Stimulated activated CD8-positive, alpha-beta memory T cell treated with anti-CD3 and anti-CD28 coated beads, Interleukin-4, amount 100 ng/mL, for 48 hours (primary cell): ENCODE measurements around the gene TMEM236.

Source experiments
- DNase-seq: peaks from one replicate; pipeline ENCODE4 v3.0.0-alpha.2; 2020

TMEM236 gene

DNA sequence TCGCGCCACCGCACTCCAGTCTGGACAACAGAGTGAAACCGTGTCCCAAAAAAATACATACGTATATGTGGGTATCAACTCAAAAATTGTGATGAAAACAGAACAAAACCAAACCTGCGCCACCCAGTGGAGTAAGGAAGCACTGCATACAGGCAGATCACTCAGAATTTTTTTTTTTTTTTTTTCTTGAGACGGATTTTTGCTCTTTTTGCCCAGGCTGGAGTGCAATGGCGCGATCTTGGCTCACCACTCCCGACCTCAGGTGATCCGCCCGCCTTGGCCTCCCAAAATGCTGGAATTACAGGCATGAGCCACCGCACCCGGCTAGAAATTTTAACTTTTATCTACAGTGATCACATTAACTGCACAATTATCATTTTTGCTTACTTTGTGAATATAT is 9.1 kb upstream of the TMEM236 start:
- DNase-seq, result peak; percentile 87

DNA sequence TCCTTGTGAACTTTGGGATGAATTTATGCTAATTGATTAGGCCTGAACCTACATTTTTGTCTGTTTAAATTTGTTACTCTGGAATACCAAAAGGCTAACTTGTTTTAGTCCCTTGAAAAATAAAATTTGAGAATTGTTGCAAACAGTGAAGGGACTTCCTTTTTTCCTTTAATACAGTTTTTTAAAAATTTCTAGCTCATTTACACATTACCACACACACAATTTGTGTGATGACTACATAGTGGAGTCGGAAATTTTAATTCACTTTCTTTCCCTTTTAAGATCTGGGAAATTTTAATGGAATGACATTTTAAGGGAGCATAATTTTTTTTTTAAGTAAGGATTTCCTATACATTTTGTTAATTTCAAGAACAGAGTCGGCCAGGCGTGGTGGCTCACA is 8.6 kb upstream of the TMEM236 start:
- no peak for DNase-seq

DNA sequence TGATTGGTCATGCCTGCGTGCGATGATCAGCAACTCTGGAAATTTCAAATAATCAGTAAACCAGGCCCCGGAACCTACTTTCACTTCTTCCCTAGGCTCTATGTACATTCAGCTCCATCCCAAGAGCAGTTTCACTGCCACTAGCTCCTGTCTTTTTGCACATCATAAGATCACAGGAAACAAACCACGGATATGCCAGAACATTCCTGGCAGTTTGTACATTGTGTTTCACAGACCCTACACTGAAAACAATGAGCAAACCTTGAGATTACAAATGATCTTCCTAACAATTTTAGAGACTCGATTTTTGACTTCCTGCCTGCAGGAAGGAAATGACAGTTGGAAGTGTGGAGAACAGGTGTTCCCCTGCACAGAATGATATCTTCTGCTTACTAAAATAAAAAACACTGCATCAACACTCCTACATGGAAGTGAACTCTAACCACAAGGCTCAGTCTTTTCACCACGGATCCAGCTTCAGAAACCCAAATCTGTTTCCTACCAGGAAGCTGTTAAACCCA is 7.6 kb upstream of the TMEM236 start:
- no peak for DNase-seq

DNA sequence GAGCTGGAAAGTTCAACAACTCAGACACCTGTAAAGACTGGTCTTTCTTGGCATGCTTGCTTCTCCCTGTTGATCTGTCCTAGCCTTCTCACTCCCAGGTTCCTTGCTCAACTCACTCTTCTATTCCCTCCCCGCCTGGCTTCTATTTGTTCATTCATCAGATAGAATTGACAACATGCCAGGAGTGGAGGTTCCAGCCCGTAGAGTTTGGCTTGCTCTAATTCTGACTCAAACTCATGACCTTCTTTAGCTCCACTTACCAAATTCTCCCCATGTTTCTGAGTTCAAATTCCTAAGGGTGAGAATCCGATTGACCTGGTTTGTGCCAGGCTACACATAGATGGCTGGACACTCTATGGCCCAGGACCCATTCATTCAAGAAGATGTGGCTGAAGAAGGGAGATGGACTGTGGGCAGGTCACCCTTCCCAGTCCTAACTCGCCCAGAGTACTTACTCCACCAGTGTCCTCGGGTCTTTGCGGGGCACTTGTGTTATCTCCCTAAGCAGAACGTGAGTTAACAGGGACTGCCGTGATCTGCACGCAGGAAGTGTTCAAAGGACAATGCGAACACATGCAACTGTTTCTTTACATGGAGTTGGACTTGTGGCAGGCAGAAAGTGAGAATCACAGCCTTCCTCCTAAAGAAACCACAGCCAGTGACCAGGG is 4.0 kb upstream of the TMEM236 start:
- DNase-seq, result no peak

DNA sequence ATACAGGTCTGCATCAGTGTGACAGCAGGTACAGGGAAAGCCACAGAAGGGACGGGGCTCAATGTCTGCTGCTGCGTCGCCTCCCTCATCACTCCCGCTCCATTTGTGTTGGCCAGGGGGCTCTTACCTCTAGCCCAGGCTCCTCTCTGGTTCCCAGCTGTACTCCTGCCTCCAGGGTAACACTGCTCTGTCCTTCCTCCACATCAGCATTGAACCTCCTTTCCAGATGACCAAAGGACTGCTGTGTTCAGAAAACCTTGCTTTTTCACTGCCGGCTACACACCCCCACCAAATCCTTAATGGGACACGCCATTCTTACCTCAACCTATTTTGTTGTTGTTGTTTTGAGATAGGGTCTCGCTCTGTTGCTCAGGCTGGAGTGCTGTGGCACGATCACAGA is 2.1 kb upstream of the TMEM236 start:
- no peak for DNase-seq

DNA sequence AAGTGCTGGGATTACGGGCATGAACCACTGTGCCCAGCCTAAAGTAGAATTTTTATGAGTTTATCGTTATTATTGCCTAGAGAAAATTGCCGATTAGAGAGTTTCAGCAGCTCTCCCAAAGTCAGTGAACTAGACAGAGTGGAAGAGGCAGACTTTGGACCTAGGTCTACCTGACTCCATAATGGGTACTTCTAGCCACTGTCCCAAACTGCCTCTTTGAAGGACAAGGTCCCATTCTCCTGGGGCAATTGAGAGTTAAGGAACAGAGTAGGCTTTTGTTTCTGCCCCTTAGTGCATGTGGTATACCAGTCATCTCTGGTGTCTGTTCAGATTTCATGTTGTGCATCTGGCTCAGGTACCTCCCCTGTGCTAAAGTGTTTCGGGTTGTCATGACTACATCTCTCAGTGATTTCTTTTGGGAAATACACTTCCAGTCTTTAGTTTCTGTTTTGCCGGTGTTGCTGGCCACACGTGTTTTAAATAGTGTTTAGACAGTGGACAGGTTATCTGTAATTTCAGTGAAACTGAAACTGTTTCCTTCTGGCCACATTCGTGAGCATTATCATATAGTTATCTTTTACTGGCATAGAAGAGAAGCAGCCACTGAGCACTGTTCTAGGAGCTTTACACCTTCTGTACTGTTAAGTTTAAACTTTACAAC is 4.7 kb downstream of the TMEM236 start:
- no peak for DNase-seq

DNA sequence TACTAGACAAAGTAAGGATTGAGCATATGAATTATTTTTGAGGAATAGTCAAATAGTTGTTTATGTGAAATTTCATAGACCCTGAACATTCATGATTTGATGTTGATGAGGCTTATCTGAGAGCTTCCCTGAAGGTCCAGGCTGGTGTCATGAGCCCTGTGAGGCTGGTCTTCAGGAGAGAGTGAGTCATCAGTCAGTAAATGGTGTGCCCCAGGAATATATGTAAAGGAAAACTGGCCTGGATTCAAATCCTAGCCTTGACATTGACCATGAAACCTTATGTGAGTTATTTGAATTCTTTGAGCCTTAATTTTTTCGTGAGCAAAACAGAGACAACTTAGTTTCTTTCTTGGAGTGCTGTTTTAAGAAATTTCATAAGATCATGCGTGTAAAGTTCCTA is 6.2 kb downstream of the TMEM236 start:
- DNase-seq, result no peak

DNA sequence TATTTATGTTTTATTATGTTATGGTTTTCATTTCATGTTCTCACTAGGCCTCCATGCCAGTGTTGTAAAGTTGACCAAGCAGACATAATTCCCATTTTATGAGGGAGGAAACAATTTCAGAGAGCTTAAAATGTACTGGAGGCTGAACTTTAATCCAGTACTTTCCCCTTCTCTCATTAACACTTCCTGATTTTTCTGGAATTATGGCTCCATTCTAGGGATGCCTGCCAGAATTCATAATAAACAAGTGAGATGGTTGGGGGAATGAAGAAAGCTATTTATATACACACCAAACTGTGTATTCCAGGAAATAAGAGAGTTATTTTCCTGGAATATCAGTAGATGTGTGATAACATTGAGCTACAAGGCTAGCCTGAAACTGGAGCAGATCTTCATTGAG is 6.9 kb downstream of the TMEM236 start:
- no peak for DNase-seq

DNA sequence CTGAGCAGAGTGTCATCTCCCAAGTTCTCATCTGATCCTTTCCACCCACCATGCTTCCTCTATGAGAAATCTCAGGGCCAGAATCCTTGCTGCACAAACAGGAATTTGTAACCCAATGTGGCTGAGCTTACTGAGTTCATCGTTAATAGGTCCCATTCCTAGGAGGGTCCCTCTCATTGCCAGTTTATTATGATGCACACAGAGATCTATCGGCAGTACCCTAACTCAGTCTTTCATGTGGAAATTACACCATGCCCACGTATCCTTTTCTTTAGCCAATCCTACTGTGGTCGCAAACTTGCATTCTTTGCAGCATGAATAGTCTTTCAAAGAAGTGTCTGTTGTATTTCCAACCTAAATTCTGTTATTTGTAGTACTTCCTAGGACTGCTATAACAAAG is 12.1 kb downstream of the TMEM236 start:
- DNase-seq, result no peak

DNA sequence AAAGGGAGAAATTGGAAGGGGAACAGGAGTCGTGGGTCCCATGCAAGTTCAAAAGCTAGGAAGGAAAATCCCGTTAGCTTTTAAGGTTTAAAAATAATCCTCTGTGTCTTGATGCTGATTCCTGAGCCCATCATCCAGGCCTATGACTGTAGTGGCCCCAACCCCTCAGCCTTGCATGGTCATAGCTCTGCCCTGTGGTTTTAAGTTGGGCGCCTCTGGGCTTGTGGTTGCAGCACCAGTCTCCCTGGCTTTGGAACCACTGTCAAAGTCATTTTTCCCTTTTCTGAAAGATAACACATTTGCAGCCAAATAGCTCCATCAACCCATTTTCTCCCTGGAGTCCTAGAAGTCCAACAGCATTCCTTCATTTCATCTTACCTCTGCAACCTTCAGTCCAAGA is 13.6 kb downstream of the TMEM236 start:
- DNase-seq, result no peak

DNA sequence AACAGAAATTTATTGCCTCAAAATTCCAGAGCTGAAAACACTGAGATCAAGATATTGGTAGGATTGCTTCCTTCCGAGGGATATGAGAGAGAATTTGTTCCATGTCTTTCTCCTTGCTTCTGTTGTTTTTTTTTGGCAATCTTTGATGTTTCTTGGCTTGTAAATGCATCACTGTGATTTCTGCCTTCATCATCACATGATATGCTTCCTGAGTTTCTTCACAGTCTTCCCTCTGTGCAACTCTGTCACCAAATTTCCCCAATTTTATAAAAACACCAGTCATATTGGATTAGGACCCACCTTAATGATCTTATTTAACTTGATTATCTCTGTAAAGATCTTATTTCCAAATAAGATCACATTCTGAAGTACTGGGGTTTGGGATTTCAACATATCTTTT is 14.7 kb downstream of the TMEM236 start:
- no peak for DNase-seq

DNA sequence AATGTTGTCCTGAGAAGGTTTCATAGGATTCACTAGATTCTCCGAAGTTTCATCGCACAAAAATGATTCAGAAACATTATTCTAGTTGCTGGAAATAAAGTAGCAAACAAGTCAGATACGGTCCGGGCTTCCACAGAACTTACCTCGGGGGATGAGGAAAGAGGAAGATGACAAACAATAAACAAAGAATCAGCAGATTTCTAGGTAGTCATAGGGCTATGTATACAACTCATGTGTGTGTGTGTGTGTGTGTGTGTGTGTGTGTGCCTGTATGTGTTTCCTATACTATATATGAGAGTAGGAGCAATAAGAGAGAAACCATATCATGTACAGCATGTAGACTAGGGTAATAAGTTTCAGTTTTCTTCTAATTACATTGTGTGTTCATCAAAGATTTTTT is 16.5 kb downstream of the TMEM236 start:
- DNase-seq, result no peak

DNA sequence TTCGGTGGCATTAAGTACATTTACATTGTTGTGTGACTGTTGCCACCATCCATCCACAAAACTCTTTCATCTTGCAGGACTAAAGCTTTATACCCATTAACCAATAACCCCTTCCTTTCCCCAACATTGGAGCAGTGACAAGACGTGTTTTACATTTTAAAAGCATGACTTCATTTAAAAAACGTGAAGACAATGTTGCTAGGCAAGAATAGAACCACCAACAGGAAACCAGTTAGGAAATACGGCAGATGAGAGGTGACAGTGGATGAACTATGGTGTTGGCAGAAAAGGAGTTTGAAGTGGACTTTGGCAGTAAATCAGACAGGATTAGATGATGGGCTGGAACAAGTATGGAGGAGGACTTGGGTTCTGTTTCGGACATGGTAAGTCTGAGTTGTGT is 17.0 kb downstream of the TMEM236 start:
- DNase-seq, result no peak

DNA sequence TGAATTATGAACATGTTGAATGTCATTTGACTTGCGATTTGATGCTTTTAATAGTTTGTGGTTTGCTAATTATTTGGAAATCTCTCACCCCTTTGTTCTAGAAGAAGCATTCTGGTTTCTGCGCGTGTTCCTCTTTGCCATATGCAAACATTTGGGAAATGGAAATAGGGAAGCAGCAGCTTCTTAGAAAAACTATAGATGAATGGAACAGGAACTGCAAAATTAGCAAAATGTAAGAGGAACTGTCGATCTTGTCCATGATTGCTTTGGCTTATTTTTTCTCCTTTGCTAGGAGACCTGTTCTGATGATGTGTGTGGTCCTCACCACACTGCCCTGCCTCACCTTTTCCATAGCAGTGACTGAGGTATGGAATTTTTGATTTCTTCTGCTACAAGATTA is 19.0 kb downstream of the TMEM236 start:
- no peak for DNase-seq

DNA sequence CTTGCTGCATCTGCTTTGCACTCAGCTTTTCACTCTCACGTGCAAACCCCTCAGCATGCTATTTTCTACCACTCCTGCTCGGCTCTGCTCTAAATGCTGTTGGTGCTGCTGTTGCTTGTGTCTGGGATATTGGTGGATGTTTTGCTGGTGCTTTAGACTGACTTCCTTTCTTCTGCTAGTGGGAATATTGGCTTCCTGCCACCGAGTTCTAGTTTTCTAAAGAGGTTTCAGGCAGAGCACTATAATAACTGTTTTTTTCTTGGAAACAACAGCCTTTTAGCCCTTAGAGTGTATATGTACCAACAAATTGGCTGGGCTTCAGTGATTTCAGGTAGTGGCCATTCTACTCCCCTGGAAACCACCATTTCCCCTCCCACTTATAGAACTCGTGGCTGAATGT is 27.8 kb downstream of the TMEM236 start:
- DNase-seq, result no peak

DNA sequence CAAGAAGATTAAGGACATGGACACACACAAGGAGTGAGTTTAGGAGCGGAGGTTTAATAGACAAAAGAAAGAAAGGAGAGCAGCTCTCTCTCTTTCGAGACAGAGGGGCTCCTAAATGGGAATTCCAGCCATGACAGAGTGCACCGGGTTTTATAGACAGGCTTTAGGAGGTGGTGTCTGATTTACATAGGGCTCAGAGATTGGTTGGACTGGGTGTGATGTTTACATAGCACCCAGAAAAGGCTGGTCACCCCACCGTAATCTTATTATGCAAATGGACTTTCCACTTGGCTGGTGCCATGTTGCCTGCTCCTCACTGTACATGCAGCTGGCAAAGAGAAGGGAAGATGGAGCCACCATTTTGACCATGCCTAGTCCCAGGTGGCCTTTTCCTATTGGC is 28.7 kb downstream of the TMEM236 start:
- no peak for DNase-seq

DNA sequence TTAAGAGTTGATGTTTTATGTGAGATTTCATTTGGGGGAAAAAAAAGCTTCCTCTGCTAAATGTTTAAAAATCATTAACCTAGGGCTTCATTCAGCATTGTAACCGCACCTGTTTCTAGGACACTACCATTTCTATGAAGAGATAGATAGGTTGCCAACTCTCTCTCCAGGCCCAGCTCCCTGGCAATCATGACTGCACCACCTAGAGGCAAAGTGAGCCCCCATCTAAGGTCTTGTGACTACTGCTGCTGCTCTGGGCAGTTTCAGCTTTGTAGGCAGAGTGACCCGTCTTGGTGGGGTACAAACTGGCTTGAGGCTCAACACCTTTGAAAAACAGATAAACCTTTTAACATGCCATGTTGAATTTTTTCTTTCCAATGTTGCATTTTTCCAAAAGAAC is 29.9 kb downstream of the TMEM236 start:
- no peak for DNase-seq

DNA sequence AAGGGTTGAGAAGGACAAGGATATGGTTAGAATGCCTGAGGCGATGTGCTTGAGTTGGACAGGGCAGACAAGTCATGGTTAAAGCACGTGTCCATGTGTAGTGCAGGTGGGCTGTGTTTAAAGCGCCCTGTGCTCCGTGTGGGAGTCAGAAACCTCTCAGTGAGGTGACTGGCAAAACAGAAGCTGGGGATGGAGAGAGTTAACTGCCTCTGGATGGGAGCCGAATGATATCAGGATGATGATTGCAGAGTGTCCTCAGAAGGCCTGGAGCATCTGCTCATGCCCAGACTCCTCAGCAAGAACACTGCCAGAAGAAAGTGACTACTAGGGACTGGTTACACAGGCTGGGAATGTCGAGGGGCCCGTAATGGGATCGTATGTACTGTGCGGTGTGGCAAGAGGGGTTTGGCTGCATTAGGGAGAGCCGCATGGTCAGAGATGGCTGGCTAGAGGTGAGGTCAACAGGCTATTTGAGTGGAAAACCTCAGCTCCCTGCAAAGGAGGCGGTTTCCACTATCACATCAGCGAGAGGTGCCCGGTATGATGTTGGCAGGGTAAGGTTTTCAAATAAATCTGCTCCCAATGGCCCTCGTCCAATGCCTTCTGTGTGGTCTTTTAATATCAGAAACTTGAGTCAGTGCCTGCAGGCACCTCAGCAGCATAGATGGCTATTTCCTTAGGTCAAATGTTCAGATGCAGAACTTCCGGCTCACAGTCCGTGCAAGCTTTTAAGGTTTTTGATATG is 31.1 kb downstream of the TMEM236 start:
- DNase-seq, result no peak

DNA sequence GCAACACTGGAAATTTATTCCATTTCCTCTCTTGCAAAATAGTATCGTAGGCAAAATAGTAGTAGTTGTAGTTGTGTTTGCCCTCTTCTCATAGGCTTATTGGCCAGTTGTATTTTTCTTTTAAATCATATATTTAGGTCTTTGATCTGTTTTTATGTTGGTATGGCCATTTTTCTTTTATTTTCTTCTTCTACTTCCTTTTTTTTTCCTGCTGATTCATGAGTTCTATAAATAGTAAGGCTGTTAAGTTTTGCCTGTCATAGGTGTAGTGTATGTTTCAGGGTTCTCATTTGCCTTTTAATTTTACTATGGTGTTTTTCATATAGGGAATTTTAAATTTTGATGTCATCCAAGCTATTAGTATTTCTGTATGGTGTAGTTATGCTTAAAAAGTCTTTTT is 31.8 kb downstream of the TMEM236 start:
- DNase-seq, result no peak

DNA sequence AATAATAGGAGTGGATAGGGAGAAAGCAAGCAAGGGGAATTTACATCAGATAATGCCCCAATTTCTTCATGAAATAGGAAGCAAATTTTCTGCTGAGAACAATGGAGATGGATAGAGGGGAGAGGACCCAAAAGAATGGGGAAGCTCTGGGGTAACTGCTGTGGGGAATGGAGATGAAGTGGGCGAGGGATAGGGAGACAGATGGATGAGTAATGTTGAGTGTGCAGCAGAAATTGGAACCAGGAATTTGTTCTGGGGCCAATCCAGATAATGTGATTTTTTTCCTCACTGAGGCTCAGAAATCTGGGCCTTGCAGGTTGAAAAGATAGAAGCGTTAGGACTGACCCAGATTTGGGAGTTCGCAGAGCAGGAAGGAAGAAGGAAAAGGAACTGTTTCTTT is 32.7 kb downstream of the TMEM236 start:
- no peak for DNase-seq

DNA sequence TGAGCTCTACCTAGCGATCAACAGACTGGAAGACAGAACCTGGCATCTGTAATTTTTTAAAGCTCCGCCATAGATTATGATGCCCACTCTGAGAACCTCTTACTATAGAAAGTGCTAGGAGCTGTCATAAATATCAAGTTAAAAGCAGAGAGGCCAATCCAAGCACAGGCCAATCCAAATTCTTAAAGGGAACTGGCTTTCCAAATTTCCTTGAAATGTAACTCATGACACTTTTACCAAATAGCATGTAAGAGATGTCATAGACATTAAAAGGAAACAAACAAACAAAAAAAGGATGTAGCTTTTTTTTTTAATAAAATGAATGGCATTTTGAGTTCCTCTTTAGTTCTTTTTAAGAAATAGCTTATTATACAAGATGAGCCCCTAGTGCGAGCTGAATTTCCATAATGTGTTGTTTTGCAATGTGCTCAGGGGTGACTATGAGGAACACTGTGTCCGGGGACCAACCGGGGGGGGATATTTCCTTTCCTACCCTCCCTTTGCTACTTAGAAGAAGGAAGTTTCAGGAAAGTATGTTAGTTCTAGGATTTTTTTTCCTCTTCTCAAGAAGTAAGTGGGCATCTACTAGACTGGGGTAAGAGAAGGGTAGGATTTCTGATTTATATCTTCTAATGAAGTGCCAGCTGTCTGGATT is 33.4 kb downstream of the TMEM236 start:
- no peak for DNase-seq

DNA sequence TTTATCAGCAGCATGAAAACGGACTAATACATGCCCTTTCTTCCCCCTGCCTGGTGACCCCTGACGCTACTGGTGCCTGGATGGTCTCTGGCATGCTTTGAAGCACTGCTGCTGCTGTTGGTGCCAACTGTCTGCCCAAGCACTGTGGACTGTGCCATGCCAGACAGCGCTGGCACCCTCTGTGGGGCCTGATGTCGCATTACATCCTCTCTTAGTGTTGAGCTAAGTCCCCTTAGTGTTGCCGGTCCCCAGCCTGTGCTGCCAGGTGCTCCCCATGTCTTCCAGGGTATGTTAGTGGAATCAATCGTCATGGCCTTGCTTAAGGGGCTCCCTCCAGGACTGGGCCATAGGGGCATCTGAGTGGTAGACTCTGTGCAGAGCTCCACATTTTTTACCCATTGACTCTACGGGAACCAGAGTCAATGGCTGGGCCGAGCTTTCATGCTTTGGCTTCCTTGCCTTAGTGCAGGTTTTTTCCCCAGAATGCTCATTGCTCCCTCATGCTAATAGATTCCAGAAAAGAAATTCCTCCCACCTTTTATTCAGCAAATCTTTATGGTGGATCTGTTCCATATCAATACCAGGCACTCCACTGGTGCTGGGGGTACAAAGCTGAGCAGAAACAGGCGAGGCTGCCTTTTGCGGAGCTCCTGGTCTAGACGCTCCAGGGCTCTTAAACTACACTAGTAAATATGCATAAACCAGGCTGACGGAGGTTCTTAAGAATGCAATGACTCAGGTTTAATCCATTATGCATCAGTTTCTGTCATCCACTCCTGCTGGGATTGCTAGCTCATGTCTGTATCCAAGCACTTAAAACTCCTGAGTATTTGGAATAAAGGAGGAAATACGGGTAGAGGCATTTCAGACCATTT is 35.3 kb downstream of the TMEM236 start:
- no peak for DNase-seq

DNA sequence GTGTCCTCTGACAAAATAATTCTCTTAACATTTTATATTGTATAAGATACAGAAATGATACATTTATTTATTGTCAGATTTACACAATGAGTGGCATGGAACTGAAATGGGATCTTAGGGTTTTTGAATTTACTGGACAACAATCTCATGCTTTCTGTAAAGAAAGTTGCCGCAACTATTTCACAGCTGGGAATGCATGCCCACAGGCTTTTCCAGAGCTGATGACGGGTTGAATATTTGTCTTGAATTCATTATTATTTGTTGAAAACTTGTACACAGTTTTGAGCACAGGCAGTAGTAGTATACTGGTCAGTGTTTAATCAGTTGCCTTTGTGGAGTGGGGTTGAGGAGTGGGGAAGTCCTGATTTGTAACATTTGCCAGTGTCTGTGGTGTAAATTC is 36.6 kb downstream of the TMEM236 start:
- no peak for DNase-seq
